ENCODE data around the gene HSF2BP.

HSF2BP gene

DNA sequence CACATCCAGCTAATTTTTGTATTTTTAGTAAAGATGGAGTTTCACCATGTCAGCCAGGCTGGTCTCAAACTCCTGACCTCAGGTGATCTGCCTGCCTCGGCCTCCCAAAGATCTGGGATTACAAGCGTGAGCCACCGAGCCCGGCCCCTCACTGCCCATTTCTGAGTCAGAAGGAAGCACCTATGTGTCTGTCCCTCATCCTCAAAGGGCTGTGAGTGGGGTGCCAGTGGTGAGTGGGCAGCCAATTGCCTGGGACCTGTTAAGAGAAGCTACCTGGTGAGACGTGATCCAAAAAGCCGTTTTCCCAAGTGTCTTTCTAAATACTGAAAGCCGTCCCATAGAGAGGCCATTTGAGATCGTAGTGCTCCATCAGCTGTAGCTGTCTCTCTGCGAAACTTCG lies 32.5 kb upstream of the HSF2BP start:
- H3K36me3 ChIP-seq (ENCODE audit: control insufficient read depth in 4 of 4, insufficient read depth in 4 of 4, low read length in 3 of 4): peaks cover 16 to 93% (median 64%) of the 10 kb centered on the region in 4 experiments
- no peaks in the 10 kb centered on the region for H3K4me1 ChIP-seq (ENCODE audit: control extremely low read depth in 1 of 4, control insufficient read depth in 4 of 4, insufficient read depth in 4 of 4, low read length in 3 of 4)
- no peak overlapping the region for H3K4me3 ChIP-seq (ENCODE audit: control insufficient read depth in 1 of 7, extremely low read depth in 1 of 7, insufficient read depth in 4 of 7, low read depth in 2 of 7, low read length in 6 of 7)
- WGBS (ENCODE audit: insufficient coverage): 97% methylated on average over 10 of the region's 10 CpGs
- POLR2A ChIA-PET: no interaction called here
- H3K27ac ChIP-seq (ENCODE audit: insufficient read depth in 1 of 2, low read depth in 1 of 2, low read length in 2 of 2, poor library complexity in 1 of 2, severe bottlenecking in 2 of 2): no peak overlapping the region
- H3K9me3 ChIP-seq (ENCODE audit: control extremely low read depth in 1 of 5, control insufficient read depth in 4 of 5, insufficient read depth in 2 of 5, low read depth in 1 of 5, low read length in 4 of 5): no peaks in the 10 kb centered on the region
- CTCF ChIA-PET: interaction anchor here (1.0 kb wide), 1 partner anchor 37 kb away, joined by 4 read pairs; no protein-coding TSS in a partner anchor
- no peaks in the 10 kb centered on the region for H3K27me3 ChIP-seq (replicated peaks in 2 of 5; ENCODE audit: control insufficient read depth in 4 of 5, insufficient read depth in 5 of 5, low read length in 4 of 5)
- no peak for DNase-seq

DNA sequence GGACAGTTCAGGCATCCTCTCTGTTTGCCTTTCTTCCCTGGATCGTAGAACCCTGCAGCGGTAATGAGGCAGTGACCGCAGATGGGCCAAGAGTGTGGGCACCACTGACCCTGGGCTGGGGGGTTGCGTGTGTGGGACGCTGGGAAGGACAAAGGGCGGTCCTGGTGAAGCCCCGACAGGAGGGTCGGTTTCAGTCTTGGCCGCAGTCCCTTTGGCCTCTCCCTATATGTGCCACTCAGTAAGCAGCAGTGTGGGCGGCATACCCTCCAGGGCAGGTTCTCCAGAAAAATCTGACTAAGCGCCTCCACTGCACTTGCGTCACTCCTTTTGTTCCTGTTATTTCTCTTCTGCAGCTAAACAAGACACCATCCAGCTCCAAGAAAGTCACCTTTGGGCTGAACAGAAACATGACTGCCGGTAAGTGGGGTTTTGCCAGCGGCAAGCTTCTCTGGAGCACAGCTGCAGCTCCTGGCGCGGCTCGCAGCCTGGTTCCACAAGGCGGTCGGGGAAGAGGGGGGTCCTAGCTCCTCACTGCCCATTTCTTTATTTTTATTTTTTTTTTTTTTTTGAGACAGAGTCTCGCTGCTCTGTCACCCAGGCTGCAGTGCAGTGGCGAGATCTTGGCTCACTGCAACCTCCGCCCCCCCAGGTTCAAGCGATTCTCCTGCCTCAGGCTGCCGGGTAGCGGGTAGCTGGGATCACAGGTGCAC lies 32.0 kb upstream of the HSF2BP start:
- H3K4me1 ChIP-seq (ENCODE audit: control extremely low read depth in 1 of 4, control insufficient read depth in 4 of 4, insufficient read depth in 4 of 4, low read length in 3 of 4): no peaks in the 10 kb centered on the region
- no peaks in the 10 kb centered on the region for H3K27me3 ChIP-seq (replicated peaks in 2 of 5; ENCODE audit: control insufficient read depth in 4 of 5, insufficient read depth in 5 of 5, low read length in 4 of 5)
- peaks cover 16 to 97% (median 68%) of the 10 kb centered on the region in 4 experiments for H3K36me3 ChIP-seq (ENCODE audit: control insufficient read depth in 4 of 4, insufficient read depth in 4 of 4, low read length in 3 of 4)
- CTCF ChIA-PET: no interaction called here
- 97% methylated on average over 17 of the region's 25 CpGs for WGBS (ENCODE audit: insufficient coverage)
- H3K4me3 ChIP-seq (ENCODE audit: control insufficient read depth in 1 of 7, extremely low read depth in 1 of 7, insufficient read depth in 4 of 7, low read depth in 2 of 7, low read length in 6 of 7): no peak overlapping the region
- no peaks in the 10 kb centered on the region for H3K9me3 ChIP-seq (ENCODE audit: control extremely low read depth in 1 of 5, control insufficient read depth in 4 of 5, insufficient read depth in 2 of 5, low read depth in 1 of 5, low read length in 4 of 5)
- H3K27ac ChIP-seq (ENCODE audit: insufficient read depth in 1 of 2, low read depth in 1 of 2, low read length in 2 of 2, poor library complexity in 1 of 2, severe bottlenecking in 2 of 2): no peak overlapping the region
- no peak for DNase-seq
- POLR2A ChIA-PET: interaction anchor here (0.6 kb wide), 1 partner anchor 417 kb away, joined by 3 read pairs; no protein-coding TSS in a partner anchor

DNA sequence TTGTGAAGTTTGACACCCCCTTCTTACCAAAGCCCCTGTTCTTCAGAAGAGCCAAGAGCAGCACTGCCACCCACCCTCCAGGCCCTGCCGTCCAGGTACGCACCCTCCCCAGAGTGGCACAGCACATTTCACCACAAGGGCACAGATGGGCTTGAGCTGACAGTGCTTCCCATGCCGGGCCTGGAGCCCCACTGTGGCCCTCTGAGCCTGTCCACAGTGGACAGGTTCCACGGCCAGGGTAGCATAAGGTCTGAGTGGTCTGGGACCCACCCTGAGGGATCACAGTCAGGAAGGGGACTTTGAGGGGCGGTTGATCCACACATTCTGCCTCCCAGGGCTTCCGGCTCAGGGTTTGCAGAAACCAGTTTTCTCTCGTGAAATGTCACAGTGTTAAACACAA lies 31.1 kb upstream of the HSF2BP start:
- Histone ChIP-seq H3K9me3 (ENCODE audit: control extremely low read depth in 1 of 5, control insufficient read depth in 4 of 5, insufficient read depth in 2 of 5, low read depth in 1 of 5, low read length in 4 of 5) (no peaks in the 10 kb centered on the region), H3K27me3 (replicated peaks in 2 of 5; ENCODE audit: control insufficient read depth in 4 of 5, insufficient read depth in 5 of 5, low read length in 4 of 5) (no peaks in the 10 kb centered on the region), H3K36me3 (ENCODE audit: control insufficient read depth in 4 of 4, insufficient read depth in 4 of 4, low read length in 3 of 4) (peaks cover 14 to 98% (median 70%) of the 10 kb centered on the region in 4 experiments), H3K27ac (ENCODE audit: insufficient read depth in 1 of 2, low read depth in 1 of 2, low read length in 2 of 2, poor library complexity in 1 of 2, severe bottlenecking in 2 of 2) (no peak overlapping the region), H3K4me1 (ENCODE audit: control extremely low read depth in 1 of 4, control insufficient read depth in 4 of 4, insufficient read depth in 4 of 4, low read length in 3 of 4) (no peaks in the 10 kb centered on the region), H3K4me3 (ENCODE audit: control insufficient read depth in 1 of 7, extremely low read depth in 1 of 7, insufficient read depth in 4 of 7, low read depth in 2 of 7, low read length in 6 of 7) (no peak overlapping the region)
- ChIA-PET POLR2A (no interaction called here), CTCF (no interaction called here)
- no peak for DNase-seq
- WGBS (ENCODE audit: insufficient coverage): 100% methylated on average over 6 of the region's 7 CpGs

DNA sequence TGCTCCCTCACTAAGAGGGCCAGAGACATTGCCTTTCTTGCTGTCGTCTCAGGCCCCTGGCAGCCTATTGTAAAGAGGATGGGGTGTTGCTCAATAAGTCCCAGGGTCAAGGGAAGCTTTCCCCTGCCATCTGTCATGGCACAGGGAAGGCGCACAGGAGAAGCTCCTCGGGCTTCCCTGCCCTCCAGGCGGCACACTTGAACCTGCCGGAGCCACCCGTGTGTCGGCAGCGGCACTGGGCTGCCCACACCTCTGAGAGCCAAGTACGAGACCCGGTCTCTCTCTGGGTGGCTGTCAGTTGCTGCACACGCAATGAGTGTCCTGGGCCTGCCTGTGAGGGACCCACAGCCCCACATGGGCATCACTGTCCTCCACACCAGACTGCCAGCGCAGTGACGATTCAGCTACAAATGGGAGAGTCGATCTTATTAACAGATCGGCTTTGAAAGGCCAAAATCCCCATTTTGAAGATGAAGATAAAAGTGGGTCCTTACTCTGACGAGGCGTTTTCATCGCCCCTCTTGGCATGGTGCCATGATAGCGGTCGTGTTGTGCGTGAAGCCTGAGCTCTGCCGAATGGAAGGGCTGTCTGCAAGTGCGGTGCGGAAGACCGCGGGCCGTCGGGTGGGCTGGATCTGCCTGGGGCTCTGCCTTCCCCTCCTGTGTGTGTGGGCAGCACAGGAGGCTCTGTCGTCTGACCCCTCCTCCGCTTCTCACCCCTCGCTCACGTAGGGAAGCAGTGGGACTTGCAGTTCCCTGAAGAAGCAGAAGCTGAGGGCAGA lies 30.5 kb upstream of the HSF2BP start:
- WGBS (ENCODE audit: insufficient coverage): 96% methylated on average over 30 of the region's 32 CpGs
- H3K9me3 ChIP-seq (ENCODE audit: control extremely low read depth in 1 of 5, control insufficient read depth in 4 of 5, insufficient read depth in 2 of 5, low read depth in 1 of 5, low read length in 4 of 5): no peaks in the 10 kb centered on the region
- H3K4me3 ChIP-seq (ENCODE audit: control insufficient read depth in 1 of 7, extremely low read depth in 1 of 7, insufficient read depth in 4 of 7, low read depth in 2 of 7, low read length in 6 of 7): no peak overlapping the region
- no peak overlapping the region for H3K27ac ChIP-seq (ENCODE audit: insufficient read depth in 1 of 2, low read depth in 1 of 2, low read length in 2 of 2, poor library complexity in 1 of 2, severe bottlenecking in 2 of 2)
- H3K27me3 ChIP-seq (replicated peaks in 2 of 5; ENCODE audit: control insufficient read depth in 4 of 5, insufficient read depth in 5 of 5, low read length in 4 of 5): no peaks in the 10 kb centered on the region
- ChIA-PET CTCF (interaction anchor here (0.8 to 1.4 kb wide), 2 partner anchors 14 kb away, joined by 4 read pairs; no protein-coding TSS in a partner anchor), POLR2A (no interaction called here)
- DNase-seq: no peak
- H3K4me1 ChIP-seq (ENCODE audit: control extremely low read depth in 1 of 4, control insufficient read depth in 4 of 4, insufficient read depth in 4 of 4, low read length in 3 of 4): no peaks in the 10 kb centered on the region
- peaks cover 14 to 99% (median 74%) of the 10 kb centered on the region in 4 experiments for H3K36me3 ChIP-seq (ENCODE audit: control insufficient read depth in 4 of 4, insufficient read depth in 4 of 4, low read length in 3 of 4)

DNA sequence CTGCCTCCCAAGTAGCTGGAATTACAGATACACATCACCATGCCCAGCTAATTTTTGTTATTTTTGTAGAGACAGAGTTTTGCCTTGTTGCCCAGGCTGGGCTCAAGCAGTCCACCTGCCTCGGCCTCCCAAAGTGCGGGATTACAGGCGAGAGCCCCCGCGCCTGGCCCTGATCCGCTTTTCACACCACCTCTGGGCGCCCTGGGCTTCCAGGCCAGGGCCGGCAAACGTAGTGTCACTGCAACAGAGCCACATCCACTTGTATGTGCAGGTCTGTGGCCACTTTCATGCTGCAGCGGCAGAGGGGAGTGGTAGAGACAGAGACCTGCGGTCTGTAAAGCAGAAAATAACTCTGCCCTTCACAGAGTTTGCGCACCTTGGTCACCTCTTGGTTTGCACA lies 29.6 kb upstream of the HSF2BP start:
- ChIA-PET CTCF (interaction anchor here (1.1 to 1.4 kb wide), 2 partner anchors 15 to 181 kb away, joined by 3 to 4 read pairs; no protein-coding TSS in a partner anchor), POLR2A (interaction anchor here (0.5 kb wide), 1 partner anchor 22 kb away, joined by 3 read pairs; no protein-coding TSS in a partner anchor)
- no peaks in the 10 kb centered on the region for H3K27me3 ChIP-seq (replicated peaks in 2 of 5; ENCODE audit: control insufficient read depth in 4 of 5, insufficient read depth in 5 of 5, low read length in 4 of 5)
- H3K9me3 ChIP-seq (ENCODE audit: control extremely low read depth in 1 of 5, control insufficient read depth in 4 of 5, insufficient read depth in 2 of 5, low read depth in 1 of 5, low read length in 4 of 5): no peaks in the 10 kb centered on the region
- no peak overlapping the region for H3K4me3 ChIP-seq (ENCODE audit: control insufficient read depth in 1 of 7, extremely low read depth in 1 of 7, insufficient read depth in 4 of 7, low read depth in 2 of 7, low read length in 6 of 7)
- peaks cover 14 to 97% (median 75%) of the 10 kb centered on the region in 4 experiments for H3K36me3 ChIP-seq (ENCODE audit: control insufficient read depth in 4 of 4, insufficient read depth in 4 of 4, low read length in 3 of 4)
- WGBS (ENCODE audit: insufficient coverage): 97% methylated on average over 10 of the region's 12 CpGs
- DNase-seq: no peak
- H3K27ac ChIP-seq (ENCODE audit: insufficient read depth in 1 of 2, low read depth in 1 of 2, low read length in 2 of 2, poor library complexity in 1 of 2, severe bottlenecking in 2 of 2): no peak overlapping the region
- H3K4me1 ChIP-seq (ENCODE audit: control extremely low read depth in 1 of 4, control insufficient read depth in 4 of 4, insufficient read depth in 4 of 4, low read length in 3 of 4): no peaks in the 10 kb centered on the region

DNA sequence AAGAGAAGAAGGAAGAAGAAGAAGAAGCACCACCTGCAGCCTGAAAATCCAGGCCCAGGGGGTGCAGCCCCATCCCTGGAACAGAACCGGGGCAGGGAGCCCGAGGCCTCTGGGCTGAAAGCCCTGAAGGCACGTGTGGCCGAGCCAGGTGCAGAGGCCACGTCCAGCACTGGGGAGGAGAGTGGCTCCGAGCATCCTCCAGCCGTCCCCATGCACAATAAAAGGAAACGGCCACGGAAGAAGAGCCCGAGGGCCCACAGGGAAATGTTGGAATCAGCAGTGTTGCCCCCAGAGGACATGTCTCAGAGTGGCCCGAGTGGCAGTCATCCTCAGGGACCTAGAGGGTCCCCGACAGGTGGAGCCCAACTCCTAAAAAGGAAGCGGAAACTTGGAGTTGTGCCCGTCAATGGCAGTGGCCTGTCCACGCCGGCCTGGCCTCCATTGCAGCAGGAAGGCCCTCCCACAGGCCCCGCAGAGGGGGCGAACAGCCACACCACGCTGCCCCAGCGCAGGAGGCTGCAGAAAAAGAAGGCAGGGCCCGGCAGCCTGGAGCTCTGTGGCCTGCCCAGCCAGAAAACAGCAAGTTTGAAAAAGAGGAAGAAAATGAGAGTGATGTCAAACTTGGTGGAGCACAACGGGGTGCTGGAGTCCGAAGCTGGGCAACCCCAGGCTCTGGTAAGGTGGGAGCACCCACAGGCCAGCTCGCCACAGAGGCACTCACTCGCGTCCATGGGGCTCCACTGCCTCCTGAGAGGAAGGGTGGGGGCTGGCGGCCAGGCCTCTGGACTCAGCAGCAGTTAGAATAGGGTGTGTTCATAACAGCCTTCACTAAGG lies 28.5 kb upstream of the HSF2BP start:
- Histone ChIP-seq H3K4me1 (ENCODE audit: control extremely low read depth in 1 of 4, control insufficient read depth in 4 of 4, insufficient read depth in 4 of 4, low read length in 3 of 4) (no peaks in the 10 kb centered on the region), H3K36me3 (ENCODE audit: control insufficient read depth in 4 of 4, insufficient read depth in 4 of 4, low read length in 3 of 4) (peaks cover 14 to 93% (median 70%) of the 10 kb centered on the region in 4 experiments), H3K27ac (ENCODE audit: insufficient read depth in 1 of 2, low read depth in 1 of 2, low read length in 2 of 2, poor library complexity in 1 of 2, severe bottlenecking in 2 of 2) (no peak overlapping the region), H3K9me3 (ENCODE audit: control extremely low read depth in 1 of 5, control insufficient read depth in 4 of 5, insufficient read depth in 2 of 5, low read depth in 1 of 5, low read length in 4 of 5) (no peaks in the 10 kb centered on the region), H3K4me3 (ENCODE audit: control insufficient read depth in 1 of 7, extremely low read depth in 1 of 7, insufficient read depth in 4 of 7, low read depth in 2 of 7, low read length in 6 of 7) (no peak overlapping the region), H3K27me3 (replicated peaks in 2 of 5; ENCODE audit: control insufficient read depth in 4 of 5, insufficient read depth in 5 of 5, low read length in 4 of 5) (no peaks in the 10 kb centered on the region)
- DNase-seq: no peak
- 96% methylated on average over 24 of the region's 27 CpGs for WGBS (ENCODE audit: insufficient coverage)
- POLR2A ChIA-PET: no interaction called here
- CTCF ChIA-PET: interaction anchor here (0.9 to 1.1 kb wide), 2 partner anchors 12 to 182 kb away, joined by 3 read pairs; no protein-coding TSS in a partner anchor
